HEK293T (cell line): ENCODE data around the gene FCER1G.

Experiments used
- CTCF ChIA-PET: fragments of 350-600 bp; formaldehyde crosslinking; extraction: SDS; loops from one replicate; lab custom pipeline; 2021; ENCODE audit warnings: antibody characterized with exemption, inconsistent platforms; lab: Yijun Ruan, JAX
- POLR2A ChIA-PET: fragments of 350-600 bp; formaldehyde crosslinking; extraction: SDS; loops from one replicate; lab custom pipeline; 2020; ENCODE audit warnings: antibody characterized with exemption, inconsistent platforms; lab: Yijun Ruan, JAX
- DNase-seq: peaks from one replicate; pipeline ENCODE4 v3.0.0; 2012; ENCODE audit warnings: mixed read lengths; ENCODE audit errors: extremely low spot score
- BHLHE40 ChIP-seq: fragments of 450-650 bp; IDR thresholded peaks from 2 replicates; pipeline ENCODE4 v1.6.1; 2016; ENCODE audit warnings: mild to moderate bottlenecking, moderate library complexity, borderline replicate concordance
- CTBP1 ChIP-seq: fragments of 450-650 bp; IDR thresholded peaks from 2 replicates; pipeline ENCODE4 v1.6.1; 2016; ENCODE audit warnings: borderline replicate concordance
- ELF4 ChIP-seq: fragments of 450-650 bp; IDR thresholded peaks from 2 replicates; pipeline ENCODE4 v1.6.1; 2017; ENCODE audit warnings: antibody characterized with exemption
- FOXA1 ChIP-seq: fragments of 450-650 bp; IDR thresholded peaks from 2 replicates; pipeline ENCODE4 v1.6.1; 2016; ENCODE audit warnings: mild to moderate bottlenecking
- FOXK2 ChIP-seq: fragments of 450-650 bp; IDR thresholded peaks from 2 replicates; pipeline ENCODE4 v1.6.1; 2016; ENCODE audit warnings: mild to moderate bottlenecking
- FOXM1 ChIP-seq: fragments of 450-650 bp; IDR thresholded peaks from 2 replicates; pipeline ENCODE4 v1.6.1; 2017; ENCODE audit warnings: mild to moderate bottlenecking, borderline replicate concordance
- HDGF ChIP-seq: fragments of 450-650 bp; IDR thresholded peaks from 2 replicates; pipeline ENCODE4 v1.6.1; 2017; ENCODE audit warnings: antibody characterized with exemption, borderline replicate concordance
- L3MBTL2 ChIP-seq: fragments of 450-650 bp; conservative IDR thresholded peaks from 2 replicates; pipeline ENCODE4 v1.6.1; 2016; ENCODE audit warnings: mild to moderate bottlenecking
- LEF1 ChIP-seq: fragments of 450-650 bp; IDR thresholded peaks from 2 replicates; pipeline ENCODE4 v1.6.1; 2017; ENCODE audit warnings: mild to moderate bottlenecking, borderline replicate concordance
- NFRKB ChIP-seq: fragments of 450-650 bp; IDR thresholded peaks from 2 replicates; pipeline ENCODE4 v1.6.1; 2016; ENCODE audit warnings: mild to moderate bottlenecking, moderate library complexity
- PKNOX1 ChIP-seq: fragments of 450-650 bp; IDR thresholded peaks from 2 replicates; pipeline ENCODE4 v1.6.1; 2016
- SP1 ChIP-seq: fragments of 450-650 bp; IDR thresholded peaks from 2 replicates; pipeline ENCODE4 v1.6.1; 2017
- SUZ12 ChIP-seq: fragments of 450-650 bp; IDR thresholded peaks from 2 replicates; pipeline ENCODE4 v1.6.1; 2016; ENCODE audit warnings: mild to moderate bottlenecking
- TARDBP ChIP-seq: fragments of 450-650 bp; IDR thresholded peaks from 2 replicates; pipeline ENCODE4 v1.6.1; 2016
- ZNF384 ChIP-seq: fragments of 450-650 bp; IDR thresholded peaks from 2 replicates; pipeline ENCODE4 v1.6.1; 2016

FCER1G gene

DNA sequence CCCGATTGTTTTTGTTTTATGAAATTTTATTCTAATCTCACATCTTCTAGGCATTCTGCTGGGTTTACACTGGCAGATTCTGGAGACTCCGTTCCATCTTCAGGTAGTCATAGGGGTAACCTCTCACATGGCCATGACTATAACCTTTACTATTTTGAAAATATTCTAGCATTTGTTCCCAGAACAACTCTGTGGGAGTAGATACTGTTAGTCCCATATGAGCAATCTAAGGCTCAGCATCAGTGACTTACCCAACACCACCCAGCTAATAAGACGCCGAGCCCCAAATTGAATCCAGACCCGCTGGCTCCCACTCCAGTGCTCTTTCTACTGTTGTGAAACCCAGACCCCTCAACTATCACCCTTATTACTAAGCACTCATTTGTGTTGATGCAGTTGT lies 26.1 kb upstream of the FCER1G start:
- ChIA-PET POLR2A (no interaction called here), CTCF (no interaction called here)
- DNase-seq = no peak
- TF ChIP-seq SUZ12 (no peak), ELF4 (no peak), ZNF384 (no peak), HDGF (no peak), FOXM1 (no peak), PKNOX1 (no peak)

DNA sequence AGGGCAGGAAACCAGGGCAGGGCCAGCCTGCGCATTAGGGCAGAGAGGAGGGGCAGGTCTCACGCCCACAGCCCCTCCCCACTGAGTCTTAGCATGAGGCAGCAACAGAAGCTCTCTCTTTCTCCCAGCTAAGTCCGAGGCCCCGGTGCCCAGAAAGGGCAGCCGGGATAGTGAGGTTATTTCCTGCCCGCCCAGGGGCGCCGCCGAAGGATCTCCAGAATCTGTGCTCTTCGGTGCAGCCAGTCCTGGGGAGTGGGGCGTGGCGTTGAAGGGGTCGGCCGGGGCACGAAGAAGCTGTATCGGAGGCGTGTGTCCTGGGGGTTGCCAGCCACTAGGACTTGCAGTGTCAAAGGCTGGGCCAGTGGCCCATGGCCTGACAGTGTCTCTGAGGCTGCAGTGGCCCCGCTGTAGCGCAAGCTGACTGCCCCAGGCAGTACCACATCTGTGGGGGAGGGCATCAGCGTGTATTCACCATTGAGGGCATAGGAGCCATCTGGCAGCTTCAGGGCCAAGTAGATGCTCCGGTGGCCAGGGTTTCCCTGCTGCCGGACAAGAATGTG lies 24.1 kb upstream of the FCER1G start:
- TF ChIP-seq BHLHE40 (no peak), PKNOX1 (no peak), FOXM1 (no peak), CTBP1 (no peak), SUZ12 (no peak), ELF4 (no peak)
- no peak for DNase-seq
- ChIA-PET CTCF (interaction anchor here (1.0 to 2.2 kb wide), 5 partner anchors 8 to 191 kb away, joined by 3 to 7 read pairs (median 4); partner anchors contain the start of genes PPOX and TOMM40L), POLR2A (interaction anchor here (0.8 to 1.1 kb wide), 2 partner anchors 11 to 20 kb away, joined by 3 to 4 read pairs; partner anchors contain the start of gene NDUFS2)

GRCh38 chr1:161191971-161192370 lies 23.1 kb upstream of the FCER1G start:
- CTCF ChIA-PET = interaction anchor here (1.0 to 2.2 kb wide), 6 partner anchors 9 to 190 kb away, joined by 3 to 9 read pairs (median 4); partner anchors contain the start of genes NDUFS2, PPOX and TOMM40L
- DNase-seq = no peak
- POLR2A ChIA-PET = interaction anchor here (1.1 to 2.4 kb wide), 2 partner anchors 10 kb away, joined by 4 to 13 read pairs; partner anchors contain the start of gene NDUFS2
- no peak for TF ChIP-seq L3MBTL2

DNA sequence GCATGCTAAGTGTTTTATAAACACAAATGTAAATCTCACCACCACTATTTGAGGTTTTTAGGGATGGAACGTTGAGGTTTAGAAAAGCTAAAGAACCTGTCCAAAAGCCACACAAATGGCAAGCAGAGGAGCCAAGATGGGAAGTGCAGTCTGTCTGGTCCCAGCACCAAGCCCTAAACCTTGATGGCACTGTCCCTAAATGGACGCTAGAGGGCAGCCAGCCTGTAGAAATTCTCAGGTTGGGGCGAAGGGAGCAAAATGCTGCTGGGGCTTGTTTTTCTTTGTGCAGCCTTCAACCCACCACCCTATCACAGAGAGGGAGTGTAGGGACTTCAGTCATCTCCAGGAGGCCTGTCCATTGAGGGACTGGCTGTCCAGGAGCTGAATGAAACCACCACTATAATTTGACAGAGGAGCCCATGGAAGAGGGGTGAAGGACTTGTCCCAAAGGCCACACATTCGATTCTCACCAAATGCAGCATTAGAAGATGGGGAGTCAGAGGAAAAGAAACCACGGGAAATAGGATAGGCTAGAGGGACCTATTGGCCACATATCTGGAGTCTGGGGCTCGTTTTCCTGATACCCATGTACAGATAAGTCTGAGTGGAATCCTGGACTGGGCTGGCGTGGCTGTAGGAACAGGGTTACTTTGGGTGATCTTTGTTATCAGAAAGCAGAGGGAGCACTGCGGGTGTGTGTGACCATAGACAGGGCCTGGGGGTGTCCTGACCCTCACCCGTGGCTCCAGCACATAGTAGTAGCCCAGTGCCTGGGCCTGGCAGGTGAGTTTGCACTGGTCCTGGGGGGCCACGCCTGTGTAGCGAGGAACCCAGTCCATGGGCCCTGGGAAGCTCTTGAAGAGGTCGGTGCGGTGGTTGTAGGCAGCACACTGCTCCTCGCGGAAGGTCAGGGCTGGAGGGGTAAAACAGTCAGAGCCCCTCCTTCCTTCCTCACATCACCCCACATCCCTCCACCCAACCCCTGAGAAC lies 22.3 kb upstream of the FCER1G start:
- peak; percentile 86 for DNase-seq
- TF ChIP-seq ZNF384 (no peak), NFRKB (no peak), SUZ12 (no peak), FOXA1 (no peak), SP1 (no peak), FOXM1 (no peak), ELF4 (no peak), BHLHE40 (no peak), FOXK2 (no peak), LEF1 (no peak)
- ChIA-PET POLR2A (interaction anchor here (2.4 kb wide), 1 partner anchor 10 kb away, joined by 13 read pairs; the partner anchor contains the start of gene NDUFS2), CTCF (interaction anchor here (0.5 to 2.2 kb wide), 6 partner anchors 9 to 181 kb away, joined by 3 to 9 read pairs (median 4); partner anchors contain the start of genes NDUFS2, PPOX and TOMM40L)

- TF ChIP-seq FOXA1 (no peak), LEF1 (no peak), FOXM1 (no peak), SUZ12 (no peak)
- no peak for DNase-seq
- ChIA-PET CTCF (interaction anchor here (0.5 to 1.8 kb wide), 2 partner anchors 8 to 10 kb away, joined by 3 to 9 read pairs; partner anchors contain the start of gene NDUFS2), POLR2A (interaction anchor here (2.4 kb wide), 1 partner anchor 9 kb away, joined by 13 read pairs; the partner anchor contains the start of gene NDUFS2)
These were observed 21.4 kb upstream of the FCER1G start for GRCh38 chr1:161193561-161194235.

DNA sequence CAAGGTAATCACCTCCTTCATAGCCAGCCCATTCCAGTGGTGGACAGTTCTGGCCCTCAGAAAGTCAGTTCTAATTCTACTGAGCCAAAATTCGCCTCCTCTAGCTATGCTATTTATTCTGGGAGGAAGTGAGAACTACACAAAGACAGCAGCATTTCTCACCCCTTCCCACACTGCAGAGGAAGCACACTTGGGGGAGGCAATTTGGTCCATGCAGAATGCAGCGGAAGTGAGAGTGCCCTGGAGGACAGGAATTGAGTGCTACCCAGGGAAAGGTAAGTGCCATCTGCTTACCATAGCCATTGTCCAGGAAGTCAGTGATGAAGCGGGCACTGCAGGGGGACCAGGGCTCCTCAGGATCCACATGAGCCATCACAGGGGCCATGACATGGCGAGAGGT lies 19.9 kb upstream of the FCER1G start:
- DNase-seq = no peak
- ChIA-PET CTCF (no interaction called here), POLR2A (no interaction called here)
- TF ChIP-seq CTBP1 (no peak), SUZ12 (no peak), ELF4 (no peak), FOXM1 (no peak), HDGF (no peak), L3MBTL2 (no peak), SP1 (no peak), PKNOX1 (no peak), LEF1 (no peak), TARDBP (no peak), NFRKB (no peak)
